GM21529 (cell line): ENCODE measurements around the gene C9orf57.
"Not testable (repeated sequence)": the region's sequence is repeated elsewhere in the genome, so short reads cannot be mapped to it uniquely, and the experiment has no call there.

ENCODE experiments used
- ATAC-seq: cut with Tn5 transposase; IDR thresholded peaks from one replicate; pipeline ENCODE4 v1.9.1; 2021; ENCODE audit not compliant: unreplicated experiment

C9orf57 gene

GRCh38 chr9:72060513-72060912 lies at the start of gene C9orf57:
TSS of gene C9orf57 (minus strand) at chr9:72060613. CDS start at chr9:72059331, 1,282 bp downstream.
- ATAC-seq = no peak

GRCh38 chr9:72102520-72102919 lies 42.1 kb upstream of the C9orf57 start:
- ATAC-seq = no peak

- ATAC-seq = not testable (repeated sequence)
Measured at GRCh38 chr9:72095520-72095919, 35.1 kb upstream of the C9orf57 start.

GRCh38 chr9:72092820-72093219 lies 32.4 kb upstream of the C9orf57 start:
- ATAC-seq = no peak

- ATAC-seq = no peak
Measured at GRCh38 chr9:72089451-72090130, 29.2 kb upstream of the C9orf57 start.

GRCh38 chr9:72082536-72082935 lies 22.1 kb upstream of the C9orf57 start:
- no peak for ATAC-seq

- not testable (repeated sequence) for ATAC-seq
Measured at GRCh38 chr9:72074666-72075065, 14.3 kb upstream of the C9orf57 start.

- ATAC-seq = no peak
Measured at GRCh38 chr9:72065076-72065475, 4.7 kb upstream of the C9orf57 start.

- no peak for ATAC-seq
Measured at GRCh38 chr9:72052122-72052521, 8.3 kb downstream of the C9orf57 start.

GRCh38 chr9:72048850-72049249 lies 11.6 kb downstream of the C9orf57 start:
- ATAC-seq = no peak

GRCh38 chr9:72046630-72047456 lies 13.6 kb downstream of the C9orf57 start:
- ATAC-seq = no peak

GRCh38 chr9:72044095-72044494 lies 16.3 kb downstream of the C9orf57 start:
- ATAC-seq = no peak

- ATAC-seq = no peak
Measured at GRCh38 chr9:72043576-72043975, 16.8 kb downstream of the C9orf57 start.

- ATAC-seq = no peak
Measured at GRCh38 chr9:72042928-72043327, 17.5 kb downstream of the C9orf57 start.

- no peak for ATAC-seq
Measured at GRCh38 chr9:72041775-72042194, 18.6 kb downstream of the C9orf57 start.

- ATAC-seq = no peak
Measured at GRCh38 chr9:72041369-72041768, 19.0 kb downstream of the C9orf57 start.

GRCh38 chr9:72039532-72039931 lies 20.9 kb downstream of the C9orf57 start:
- peak; percentile 51 for ATAC-seq

- ATAC-seq = peak; percentile 80
Measured at GRCh38 chr9:72038890-72039410, 21.5 kb downstream of the C9orf57 start.

- no peak for ATAC-seq
Measured at GRCh38 chr9:72038408-72038807, 22.0 kb downstream of the C9orf57 start.

- no peak for ATAC-seq
Measured at GRCh38 chr9:72037571-72037970, 22.8 kb downstream of the C9orf57 start.

GRCh38 chr9:72030767-72031166 lies 29.6 kb downstream of the C9orf57 start:
- no peak for ATAC-seq

- ATAC-seq = no peak
Measured at GRCh38 chr9:72029986-72030385, 30.4 kb downstream of the C9orf57 start.
